HuH-7.5 (cell line): Measurements from ENCODE around the gene CCL21.

Experiments used
- DNase-seq: peaks from one replicate; pipeline ENCODE4 v3.0.0; 2011; ENCODE audit warnings: low spot score

The CCL21 gene

DNA sequence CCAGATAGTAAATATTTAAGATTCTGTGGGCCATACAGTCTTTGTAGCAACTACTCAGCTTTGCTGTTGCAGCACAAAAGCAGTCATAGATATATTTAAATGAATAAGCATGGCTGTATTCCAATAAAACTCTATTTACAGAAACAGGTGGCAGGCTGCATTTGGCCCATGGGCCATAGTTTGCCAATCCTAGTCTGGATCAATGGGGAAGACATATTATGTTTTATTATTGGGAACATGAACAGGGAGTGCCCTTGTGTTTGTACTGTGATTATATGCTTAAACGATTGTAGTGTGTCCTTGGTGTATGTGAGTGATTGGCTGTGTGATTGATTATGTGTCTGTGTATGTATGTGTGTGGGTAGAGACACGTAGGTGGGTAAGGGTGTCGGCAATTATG, 35.5 kb downstream of the CCL21 start:
- no peak for DNase-seq

GRCh38 chr9:34671307-34671706, 38.6 kb downstream of the CCL21 start:
- DNase-seq: no peak

DNA sequence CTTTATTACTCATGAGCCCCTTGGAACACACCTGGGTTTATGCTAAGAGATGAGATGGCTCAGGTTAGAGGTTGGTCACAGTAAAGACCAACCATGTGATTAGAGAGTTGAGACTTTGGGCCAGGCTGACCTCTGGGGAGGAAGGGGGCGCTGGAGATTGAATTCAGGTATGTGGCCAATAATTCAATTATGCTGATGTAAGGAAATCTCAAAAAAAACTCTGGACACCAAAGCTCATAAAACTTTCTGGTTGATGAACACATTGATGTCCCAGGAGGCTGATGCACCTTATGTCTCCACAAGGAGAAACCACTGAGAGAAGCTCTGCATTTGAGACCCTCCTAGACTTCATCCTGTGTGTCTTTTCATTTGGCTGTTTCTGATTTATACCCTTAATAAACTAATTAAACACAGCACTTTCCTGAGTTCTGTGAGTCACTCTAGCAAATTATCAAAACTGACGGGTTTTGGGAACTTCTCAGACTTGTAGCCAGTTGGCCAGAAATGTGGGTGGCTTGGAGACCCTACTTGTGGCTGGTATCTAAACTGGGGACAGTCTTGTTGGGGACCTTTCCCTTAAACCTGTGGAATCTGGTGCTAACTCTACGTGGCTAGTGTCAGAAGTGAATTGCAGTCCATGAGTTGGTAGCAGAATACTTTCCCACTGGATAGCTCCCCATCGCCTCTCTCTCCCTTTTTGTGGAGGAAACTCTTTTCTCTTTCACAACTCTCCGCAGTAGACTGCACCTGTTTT, 40.0 kb downstream of the CCL21 start:
- no peak for DNase-seq

GRCh38 chr9:34665381-34666250, 44.3 kb downstream of the CCL21 start:
- peak; percentile 75 for DNase-seq

GRCh38 chr9:34665067-34665380, 44.9 kb downstream of the CCL21 start:
- DNase-seq: no peak

DNA sequence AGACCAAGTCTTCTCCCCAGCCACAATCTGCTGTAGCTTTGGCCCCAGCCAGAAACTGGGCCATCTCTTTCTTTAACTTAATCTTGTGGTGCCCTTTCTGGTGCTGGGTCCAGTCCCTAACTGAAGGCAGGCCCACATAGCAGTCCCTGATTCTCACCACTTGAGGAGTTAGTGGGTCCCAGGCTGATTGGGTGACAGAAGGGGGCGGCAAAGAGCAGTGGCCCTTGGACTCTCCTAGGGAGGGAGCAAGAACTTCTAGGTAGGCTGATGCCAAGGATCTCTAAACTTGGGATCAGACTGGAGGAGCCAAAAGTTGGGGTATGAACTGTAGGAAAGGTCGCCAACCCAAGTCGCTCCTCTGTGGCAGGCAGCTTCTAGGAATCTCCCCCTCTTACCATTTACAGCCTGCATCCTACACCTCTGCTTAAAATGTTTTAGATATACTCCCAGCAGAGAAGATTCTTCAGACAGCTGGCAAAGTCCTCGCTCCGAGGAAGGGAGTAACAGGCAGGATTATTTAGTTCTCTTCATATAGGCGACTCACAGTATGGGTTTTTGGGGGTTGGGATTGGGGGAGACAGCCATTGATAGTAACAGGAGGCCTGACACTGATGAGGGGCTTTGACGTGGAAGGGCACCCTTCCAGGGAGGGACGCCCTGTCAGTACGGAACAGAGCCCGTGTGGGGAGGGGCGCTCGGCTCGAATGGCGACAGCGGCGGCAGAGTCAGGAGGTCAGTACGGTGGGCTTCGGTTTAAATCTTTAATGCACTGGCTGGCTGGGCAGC, 45.5 kb downstream of the CCL21 start:
- peak; percentile 62 for DNase-seq

GRCh38 chr9:34663303-34663605, 46.7 kb downstream of the CCL21 start:
- DNase-seq: no peak

DNA sequence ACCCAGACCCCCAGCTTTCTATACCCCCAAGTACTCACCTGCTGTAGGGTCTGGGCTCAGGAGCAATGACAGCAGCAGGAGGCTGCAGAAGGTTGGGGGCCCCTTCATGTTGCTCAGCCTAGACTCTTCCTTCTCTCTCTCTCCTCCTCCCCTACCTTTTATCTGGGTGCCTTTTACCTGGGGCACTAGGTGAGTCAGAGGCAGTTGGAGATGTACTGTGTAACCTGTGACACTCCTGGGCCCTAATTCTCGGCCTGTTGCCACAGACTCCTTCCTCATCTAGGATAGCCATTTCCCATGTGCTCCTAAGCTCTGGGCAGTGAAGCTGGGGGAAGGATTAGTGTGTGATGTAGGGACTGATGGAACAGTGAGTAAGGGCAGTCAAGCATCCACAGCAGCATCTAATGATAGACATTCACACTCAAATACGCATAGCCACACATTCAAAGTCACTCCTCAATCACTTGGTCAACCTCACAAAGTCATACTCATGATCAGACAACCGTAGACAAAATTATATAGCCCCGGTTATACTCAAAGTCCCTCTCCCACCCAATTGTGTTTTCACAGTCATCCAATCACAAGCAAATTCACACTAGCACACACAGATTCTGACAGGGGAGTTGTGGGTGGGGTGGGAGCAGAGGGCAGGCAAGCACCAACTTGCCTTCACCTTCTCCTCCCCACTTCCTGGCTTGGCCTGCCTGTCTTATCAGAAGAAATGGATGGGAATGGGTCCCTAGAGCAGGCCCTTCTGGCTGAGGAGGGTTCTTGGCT, 47.2 kb downstream of the CCL21 start, which contains the start of gene CCL27:
CCL27 (minus strand) TSS at position 132 of the 777 bp plus-strand sequence; CDS start at position 108, 24 bp downstream.
- no peak for DNase-seq

DNA sequence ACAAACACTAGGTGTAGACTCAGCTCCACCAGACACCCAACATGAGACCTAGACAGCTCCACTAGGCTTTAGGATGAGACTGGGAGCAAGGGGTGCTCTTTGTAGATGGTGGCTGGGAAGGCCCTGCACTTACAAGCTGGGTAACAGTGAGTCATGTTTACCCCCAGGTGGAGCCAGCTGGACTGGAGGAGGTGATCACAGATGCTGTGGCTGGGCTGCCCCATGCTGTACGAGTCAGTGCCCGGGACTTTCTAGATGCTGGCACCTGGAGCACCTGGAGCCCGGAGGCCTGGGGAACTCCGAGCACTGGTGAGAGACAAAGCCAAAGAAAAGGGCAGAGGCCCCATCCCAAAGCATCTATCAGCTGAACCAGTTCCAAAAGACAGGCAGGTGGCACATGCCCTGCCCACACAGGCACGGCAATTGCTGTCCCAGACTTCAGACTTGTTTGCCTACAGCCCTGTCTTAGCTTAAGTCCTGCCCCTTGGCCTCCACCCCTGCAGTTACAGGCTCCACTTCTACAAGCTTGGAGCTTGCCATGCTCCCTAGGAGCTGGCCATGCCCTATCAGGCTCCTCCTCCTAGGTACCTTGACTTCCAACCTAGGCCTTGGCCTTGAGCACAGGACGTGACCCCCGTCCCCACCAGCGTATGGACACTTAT, 50.2 kb downstream of the CCL21 start:
- no peak for DNase-seq
